HepG2 (cell line): ENCODE measurements around the gene SNX12. TPM values are rescaled to one million over a fixed set of nuclear protein-coding genes. Genes with fewer than 3 reads are reported as not detected.

Source experiments
- ARNT2 ChIP-seq: sonication (generic); formaldehyde crosslinking; IDR thresholded peaks from 2 replicates; pipeline ENCODE4 v1.8.0; 2022; ENCODE audit warnings: mild to moderate bottlenecking, low read depth, missing genetic modification reagents, moderate library complexity
- BCL6 ChIP-seq: IDR thresholded peaks from 2 replicates; pipeline ENCODE4 v1.6.1; 2016; ENCODE audit warnings: missing genetic modification reagents, missing compliant biosample characterization
- CENPBD1 ChIP-seq: sonication (generic); formaldehyde crosslinking; IDR thresholded peaks from 2 replicates; pipeline ENCODE4 v1.8.0; 2022; ENCODE audit warnings: missing genetic modification reagents, low read depth, mild to moderate bottlenecking, borderline replicate concordance
- CREB3 ChIP-seq: sonication (generic); formaldehyde crosslinking; IDR thresholded peaks from 2 replicates; pipeline ENCODE4 v1.5.0; 2020; ENCODE audit warnings: missing genetic modification reagents
- HOXD1 ChIP-seq: sonication (generic); formaldehyde crosslinking; IDR thresholded peaks from 2 replicates; pipeline ENCODE4 v1.5.0; 2020; ENCODE audit warnings: missing genetic modification reagents
- MEIS1 ChIP-seq: sonication (generic); formaldehyde crosslinking; IDR thresholded peaks from 2 replicates; pipeline ENCODE4 v1.9.0; 2021; ENCODE audit warnings: mild to moderate bottlenecking, missing genetic modification reagents, moderate library complexity, borderline replicate concordance
- NR2F6 ChIP-seq, 2 experiments: IDR thresholded peaks; 2 replicates each; pipeline ENCODE4 v1.6.1; 2016; ENCODE audit warnings: antibody characterized with exemption in 1 of 2, mild to moderate bottlenecking in 1 of 2
- SKI ChIP-seq: fragments of 450-650 bp; IDR thresholded peaks from one replicate; pipeline ENCODE4 v1.6.1; 2018; ENCODE audit warnings: mild to moderate bottlenecking; ENCODE audit not compliant: partially characterized antibody
- SP4 ChIP-seq: sonication (generic); formaldehyde crosslinking; IDR thresholded peaks from 2 replicates; pipeline ENCODE4 v1.8.1; 2023; ENCODE audit warnings: mild to moderate bottlenecking, missing genetic modification reagents
- THAP7 ChIP-seq: sonication (generic); formaldehyde crosslinking; IDR thresholded peaks from 2 replicates; pipeline ENCODE4 v1.8.1; 2023; ENCODE audit warnings: mild to moderate bottlenecking, missing genetic modification reagents
- YEATS2 ChIP-seq: sonication (generic); formaldehyde crosslinking; IDR thresholded peaks from 2 replicates; pipeline ENCODE4 v1.4.0; 2020; ENCODE audit warnings: missing genetic modification reagents, borderline replicate concordance
- ZMYM4 ChIP-seq: sonication (generic); formaldehyde crosslinking; IDR thresholded peaks from 2 replicates; pipeline ENCODE4 v1.8.1; 2023; ENCODE audit warnings: mild to moderate bottlenecking, missing genetic modification reagents
- ZNF207 ChIP-seq: fragments of 450-650 bp; IDR thresholded peaks from 2 replicates; pipeline ENCODE4 v1.6.1; 2016; ENCODE audit warnings: antibody characterized with exemption, borderline replicate concordance
- ZNF619 ChIP-seq: sonication (generic); formaldehyde crosslinking; IDR thresholded peaks from 2 replicates; pipeline ENCODE4 v1.4.0; 2020; ENCODE audit warnings: mild to moderate bottlenecking, missing genetic modification reagents
- polyA plus RNA-seq, 8 experiments: library from polyadenylated mRNA; depleted of rRNA in 3 of 8; stranded (reverse) in 7 of 8; unstranded in 1 of 8; fragments of >200 nt; fragmentation: Illumina TruSeq in 4 of 8; extraction: Trizol in 4 of 8; gene quantifications; 2 replicates each; pipeline versions ENCODE4 v1.2.1 to v1.2.3, GENCODE V29; 2011 to 2016; ENCODE audit warnings: low read depth in 4 of 8, missing spikeins in 1 of 8, mixed read lengths in 1 of 8; ENCODE audit not compliant: insufficient read depth in 1 of 8
- total RNA-seq, 5 experiments: library from RNA; depleted of rRNA; stranded (reverse); fragments of >200 nt; fragmentation: Illumina TruSeq; extraction: Trizol; gene quantifications; 2 replicates each; pipeline ENCODE4 v1.2.3, GENCODE V29; 2016; ENCODE audit warnings: low read depth in 1 of 5
- TF ChIP-seq, protein P1 (sequence below): sonication (generic); formaldehyde crosslinking; IDR thresholded peaks from 2 replicates; pipeline ENCODE4 v1.4.0; 2020; ENCODE audit warnings: missing genetic modification reagents
- TF ChIP-seq, protein P2 (sequence below): sonication (generic); formaldehyde crosslinking; IDR thresholded peaks from 2 replicates; pipeline ENCODE4 v1.5.1; 2020; ENCODE audit warnings: missing genetic modification reagents, mild to moderate bottlenecking, borderline replicate concordance
- TF ChIP-seq, protein P3 (sequence below): sonication (generic); formaldehyde crosslinking; IDR thresholded peaks from 2 replicates; pipeline ENCODE4 v1.4.0; 2020; ENCODE audit warnings: missing genetic modification reagents

SNX12 gene
- total and polyA plus RNA-seq, 2 of the 13 experiments (the other 11 are each of a cell fraction or from before 2014, with no cell fraction given): 30.3 to 42.2 TPM

DNA sequence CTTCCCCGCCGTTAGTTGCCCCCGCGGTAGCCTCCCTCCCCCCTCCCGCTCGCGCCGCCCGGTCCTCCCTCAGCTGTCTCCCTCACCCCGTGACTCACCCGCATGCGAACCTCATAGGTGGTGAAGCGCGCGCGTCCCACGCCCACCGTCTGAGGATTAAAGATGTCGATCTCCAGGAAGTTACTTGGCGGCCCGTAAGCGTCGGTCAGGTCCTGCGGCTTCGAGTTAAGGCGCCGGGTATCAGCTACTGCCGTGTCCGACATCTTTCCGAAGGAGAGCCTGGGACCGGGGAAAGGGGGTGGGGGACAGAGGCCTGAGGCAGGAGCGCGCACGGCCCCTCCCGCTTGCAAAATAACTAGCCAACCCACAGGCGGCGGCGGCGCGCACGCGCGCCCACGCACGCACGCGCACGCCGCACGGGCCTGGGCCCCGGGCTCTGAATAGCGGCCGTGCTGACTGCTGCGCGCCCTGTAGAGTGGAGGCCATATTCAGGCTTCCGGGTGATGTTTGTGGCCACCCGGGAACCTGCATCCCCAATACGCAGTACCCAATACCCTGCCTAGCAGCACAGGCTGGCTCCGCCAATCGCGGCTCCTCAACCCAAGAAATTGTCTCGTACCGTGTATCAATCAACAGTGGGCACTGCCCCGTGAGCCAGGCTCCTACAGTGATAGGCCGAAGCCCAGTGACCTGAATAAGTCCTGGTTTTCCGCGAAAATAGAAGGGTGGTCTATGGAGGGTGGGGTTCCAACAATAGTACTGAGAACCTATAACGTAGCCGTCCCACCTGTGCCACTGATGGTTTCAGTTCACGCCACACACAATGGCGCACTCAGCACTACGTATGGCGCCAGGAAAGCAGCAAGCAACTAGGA lies at the start of gene SNX12 (continued):
- TF ChIP-seq, protein P1, sequence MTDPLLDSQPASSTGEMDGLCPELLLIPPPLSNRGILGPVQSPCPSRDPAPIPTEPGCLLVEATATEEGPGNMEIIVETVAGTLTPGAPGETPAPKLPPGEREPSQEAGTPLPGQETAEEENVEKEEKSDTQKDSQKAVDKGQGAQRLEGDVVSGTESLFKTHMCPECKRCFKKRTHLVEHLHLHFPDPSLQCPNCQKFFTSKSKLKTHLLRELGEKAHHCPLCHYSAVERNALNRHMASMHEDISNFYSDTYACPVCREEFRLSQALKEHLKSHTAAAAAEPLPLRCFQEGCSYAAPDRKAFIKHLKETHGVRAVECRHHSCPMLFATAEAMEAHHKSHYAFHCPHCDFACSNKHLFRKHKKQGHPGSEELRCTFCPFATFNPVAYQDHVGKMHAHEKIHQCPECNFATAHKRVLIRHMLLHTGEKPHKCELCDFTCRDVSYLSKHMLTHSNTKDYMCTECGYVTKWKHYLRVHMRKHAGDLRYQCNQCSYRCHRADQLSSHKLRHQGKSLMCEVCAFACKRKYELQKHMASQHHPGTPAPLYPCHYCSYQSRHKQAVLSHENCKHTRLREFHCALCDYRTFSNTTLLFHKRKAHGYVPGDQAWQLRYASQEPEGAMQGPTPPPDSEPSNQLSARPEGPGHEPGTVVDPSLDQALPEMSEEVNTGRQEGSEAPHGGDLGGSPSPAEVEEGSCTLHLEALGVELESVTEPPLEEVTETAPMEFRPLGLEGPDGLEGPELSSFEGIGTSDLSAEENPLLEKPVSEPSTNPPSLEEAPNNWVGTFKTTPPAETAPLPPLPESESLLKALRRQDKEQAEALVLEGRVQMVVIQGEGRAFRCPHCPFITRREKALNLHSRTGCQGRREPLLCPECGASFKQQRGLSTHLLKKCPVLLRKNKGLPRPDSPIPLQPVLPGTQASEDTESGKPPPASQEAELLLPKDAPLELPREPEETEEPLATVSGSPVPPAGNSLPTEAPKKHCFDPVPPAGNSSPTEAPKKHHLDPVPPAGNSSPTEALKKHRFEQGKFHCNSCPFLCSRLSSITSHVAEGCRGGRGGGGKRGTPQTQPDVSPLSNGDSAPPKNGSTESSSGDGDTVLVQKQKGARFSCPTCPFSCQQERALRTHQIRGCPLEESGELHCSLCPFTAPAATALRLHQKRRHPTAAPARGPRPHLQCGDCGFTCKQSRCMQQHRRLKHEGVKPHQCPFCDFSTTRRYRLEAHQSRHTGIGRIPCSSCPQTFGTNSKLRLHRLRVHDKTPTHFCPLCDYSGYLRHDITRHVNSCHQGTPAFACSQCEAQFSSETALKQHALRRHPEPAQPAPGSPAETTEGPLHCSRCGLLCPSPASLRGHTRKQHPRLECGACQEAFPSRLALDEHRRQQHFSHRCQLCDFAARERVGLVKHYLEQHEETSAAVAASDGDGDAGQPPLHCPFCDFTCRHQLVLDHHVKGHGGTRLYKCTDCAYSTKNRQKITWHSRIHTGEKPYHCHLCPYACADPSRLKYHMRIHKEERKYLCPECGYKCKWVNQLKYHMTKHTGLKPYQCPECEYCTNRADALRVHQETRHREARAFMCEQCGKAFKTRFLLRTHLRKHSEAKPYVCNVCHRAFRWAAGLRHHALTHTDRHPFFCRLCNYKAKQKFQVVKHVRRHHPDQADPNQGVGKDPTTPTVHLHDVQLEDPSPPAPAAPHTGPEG: no peak
- TF ChIP-seq NR2F6 (IDR thresholded peaks at IDR 0.05) (0 out of 2 replicates have a peak, but pooled peaks have one; percentile 11), NR2F6 (CRISPR knock-in tag; IDR thresholded peaks at IDR 0.05) (no peak), ARNT2 (CRISPR knock-in tag) (no peak; the same call in 1 of the 2 replicates), HOXD1 (CRISPR knock-in tag) (no peak), THAP7 (CRISPR knock-in tag) (no peak), BCL6 (CRISPR knock-in tag) (0 out of 2 replicates have a peak, but pooled peaks have one; percentile 11), SP4 (CRISPR knock-in tag) (0 out of 2 replicates have a peak, but pooled peaks have one; percentile 56), SKI (peak; percentile 20), ZNF619 (no peak), MEIS1 (no peak), CENPBD1 (CRISPR knock-in tag) (no peak), CREB3 (CRISPR knock-in tag) (no peak), ZMYM4 (CRISPR knock-in tag) (peak; percentile 86), ZNF207 (no peak), YEATS2 (CRISPR knock-in tag) (peak; percentile 83)
- TF ChIP-seq, protein P2, sequence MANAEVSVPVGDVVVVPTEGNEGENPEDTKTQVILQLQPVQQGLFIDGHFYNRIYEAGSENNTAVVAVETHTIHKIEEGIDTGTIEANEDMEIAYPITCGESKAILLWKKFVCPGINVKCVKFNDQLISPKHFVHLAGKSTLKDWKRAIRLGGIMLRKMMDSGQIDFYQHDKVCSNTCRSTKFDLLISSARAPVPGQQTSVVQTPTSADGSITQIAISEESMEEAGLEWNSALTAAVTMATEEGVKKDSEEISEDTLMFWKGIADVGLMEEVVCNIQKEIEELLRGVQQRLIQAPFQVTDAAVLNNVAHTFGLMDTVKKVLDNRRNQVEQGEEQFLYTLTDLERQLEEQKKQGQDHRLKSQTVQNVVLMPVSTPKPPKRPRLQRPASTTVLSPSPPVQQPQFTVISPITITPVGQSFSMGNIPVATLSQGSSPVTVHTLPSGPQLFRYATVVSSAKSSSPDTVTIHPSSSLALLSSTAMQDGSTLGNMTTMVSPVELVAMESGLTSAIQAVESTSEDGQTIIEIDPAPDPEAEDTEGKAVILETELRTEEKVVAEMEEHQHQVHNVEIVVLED (CRISPR knock-in tag): peak; percentile 97
- TF ChIP-seq, protein P3, sequence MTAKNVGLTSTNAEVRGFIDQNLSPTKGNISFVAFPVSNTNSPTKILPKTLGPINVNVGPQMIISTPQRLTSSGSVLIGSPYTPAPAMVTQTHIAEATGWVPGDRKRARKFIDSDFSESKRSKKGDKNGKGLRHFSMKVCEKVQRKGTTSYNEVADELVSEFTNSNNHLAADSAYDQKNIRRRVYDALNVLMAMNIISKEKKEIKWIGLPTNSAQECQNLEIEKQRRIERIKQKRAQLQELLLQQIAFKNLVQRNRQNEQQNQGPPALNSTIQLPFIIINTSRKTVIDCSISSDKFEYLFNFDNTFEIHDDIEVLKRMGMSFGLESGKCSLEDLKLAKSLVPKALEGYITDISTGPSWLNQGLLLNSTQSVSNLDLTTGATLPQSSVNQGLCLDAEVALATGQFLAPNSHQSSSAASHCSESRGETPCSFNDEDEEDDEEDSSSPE (CRISPR knock-in tag): peak; percentile 54; the same call in 1 of the 2 replicates
